K562 (cell line): ENCODE data around the gene IQSEC3. TPM values are rescaled to one million over a fixed set of nuclear protein-coding genes. Genes with fewer than 3 reads are reported as not detected.

ENCODE experiments used
- ATAC-seq: fragments of 200-7000 bp; cut with Tn5 transposase; 3 replicates; pipeline ENCODE4 v1.9.1; 2020; ENCODE audit warnings: moderate library complexity
- BruUV-seq: library from RNA; stranded (reverse); fragments of 400-500 nt; replicated peaks from 2 replicates; lab custom pipeline; 2021; lab: Mats Ljungman, UMichigan
- CTCF ChIA-PET: fragments of 300-600 bp; formaldehyde crosslinking; extraction: SDS; loops from one replicate; lab custom pipeline; 2021; ENCODE audit warnings: low intra/inter-chr PET ratio; lab: Yijun Ruan, JAX
- POLR2A ChIA-PET: fragments of 300-600, 350-650 bp; sonication (Branson Sonifier 250); formaldehyde crosslinking; extraction: SDS; loops from one replicate; lab custom pipeline; 2021; ENCODE audit warnings: antibody characterized with exemption, inconsistent platforms; lab: Yijun Ruan, JAX
- DNase-seq, 4 experiments: peaks; one replicate each; pipeline versions ENCODE4 v3.0.0 to v3.0.0-alpha.2; 2011 to 2018; ENCODE audit warnings: low spot score in 3 of 4, mixed read lengths in 3 of 4; ENCODE audit errors: extremely low read depth in 1 of 4
- FAIRE-seq: peaks from 2 replicates; lab custom pipeline; 2011; peaks lifted over from hg19 to GRCh38; lab: Jason Lieb, UNC
- H2AFZ ChIP-seq: 2 replicates; pipeline ENCODE4 v1.6.0; 2011; ENCODE audit warnings: low read depth, low read length, control low read depth, inconsistent platforms
- H3K27ac ChIP-seq: fragments of 200-600 bp; 3 replicates; pipeline ENCODE4 v1.8.0; 2011; ENCODE audit warnings: low read depth, mild to moderate bottlenecking, control low read depth, inconsistent platforms, low read length, moderate library complexity, mixed read lengths; ENCODE audit errors: extremely low read depth
- H3K27me3 ChIP-seq, 2 experiments: fragments of 300-600 bp in 1 of 2; 2 replicates in 1 of 2; 3 replicates in 1 of 2; pipeline versions ENCODE4 v1.6.0 to v1.8.0; 2011; ENCODE audit warnings: inconsistent platforms in 2 of 2, low read length in 2 of 2, mild to moderate bottlenecking in 1 of 2, mixed read lengths in 1 of 2, moderate library complexity in 1 of 2; ENCODE audit not compliant: control insufficient read depth in 2 of 2, insufficient read depth in 2 of 2
- H3K36me3 ChIP-seq: fragments of 300-600 bp; 3 replicates; pipeline ENCODE4 v1.8.0; 2011; ENCODE audit warnings: mild to moderate bottlenecking, low read length, inconsistent platforms; ENCODE audit not compliant: control insufficient read depth, insufficient read depth
- H3K4me1 ChIP-seq, 2 experiments: fragments of 200-600 bp in 1 of 2; replicated peaks in 1 of 2; 2 replicates in 1 of 2; 3 replicates in 1 of 2; pipeline versions ENCODE4 v1.5.1 to v1.8.0; 2011; ENCODE audit warnings: inconsistent platforms in 2 of 2, low read length in 2 of 2, mild to moderate bottlenecking in 1 of 2, mixed read lengths in 1 of 2, moderate library complexity in 1 of 2; ENCODE audit not compliant: control insufficient read depth in 2 of 2, insufficient read depth in 2 of 2
- H3K4me2 ChIP-seq: 2 replicates; pipeline ENCODE4 v1.6.1; 2011; ENCODE audit warnings: low read length, control low read depth, inconsistent platforms, mixed read lengths; ENCODE audit not compliant: insufficient read depth
- H3K4me3 ChIP-seq: fragments of 200-600 bp; sonication (generic), shearing (Covaris generic); 2 replicates; pipeline ENCODE4 v1.5.1; 2016; ENCODE audit warnings: control low read depth, inconsistent platforms
- H3K79me2 ChIP-seq: fragments of 200-600 bp; 3 replicates; pipeline ENCODE4 v1.8.0; 2011; ENCODE audit warnings: low read length, inconsistent platforms; ENCODE audit not compliant: control insufficient read depth, insufficient read depth
- H3K9ac ChIP-seq, 2 experiments: 2 replicates each; pipeline versions ENCODE4 v1.6.0 to v1.6.1; 2011; ENCODE audit warnings: low read depth in 2 of 2, low read length in 2 of 2, control low read depth in 1 of 2, inconsistent platforms in 1 of 2, mild to moderate bottlenecking in 1 of 2, mixed read lengths in 1 of 2; ENCODE audit not compliant: insufficient read depth in 1 of 2
- H3K9me1 ChIP-seq: one replicate; pipeline ENCODE4 v1.6.0; 2011; ENCODE audit warnings: inconsistent platforms, mild to moderate bottlenecking, low read length, moderate library complexity; ENCODE audit not compliant: control insufficient read depth, insufficient read depth
- H3K9me3 ChIP-seq: replicated peaks from 2 replicates; pipeline ENCODE4 v1.5.1; 2011; ENCODE audit warnings: low read depth, low read length, inconsistent platforms; ENCODE audit not compliant: control insufficient read depth, insufficient read depth
- H4K20me1 ChIP-seq: replicated peaks from 2 replicates; pipeline ENCODE4 v1.6.1; 2011; ENCODE audit warnings: low read length, inconsistent platforms, mixed read lengths; ENCODE audit not compliant: control insufficient read depth, insufficient read depth
- FOXJ3 ChIP-seq: sonication (generic); formaldehyde crosslinking; IDR thresholded peaks from 2 replicates; pipeline ENCODE4 v1.4.0; 2020; ENCODE audit warnings: mild to moderate bottlenecking, missing genetic modification reagents
- HMGN3 ChIP-seq: IDR thresholded peaks from 2 replicates; pipeline ENCODE4 v1.6.1; 2011; ENCODE audit warnings: borderline replicate concordance, low read depth, mild to moderate bottlenecking, mixed read lengths, low read length; ENCODE audit not compliant: insufficient read length; ENCODE audit errors: extremely low read depth
- RAD51 ChIP-seq: fragments of 450-650 bp; IDR thresholded peaks from 2 replicates; pipeline ENCODE4 v1.7.1; 2016; ENCODE audit warnings: low read depth, mild to moderate bottlenecking, borderline replicate concordance
- SNIP1 ChIP-seq: fragments of 450-650 bp; IDR thresholded peaks from 2 replicates; pipeline ENCODE4 v1.7.1; 2017; ENCODE audit warnings: low read depth, mild to moderate bottlenecking
- SUPT5H ChIP-seq: fragments of 450-650 bp; IDR thresholded peaks from 2 replicates; pipeline ENCODE4 v1.6.1; 2016
- ZNF140 ChIP-seq: fragments of 250-450 bp; sonication (Bioruptor Pico); IDR thresholded peaks from 2 replicates; pipeline ENCODE4 v1.8.0; 2021; ENCODE audit warnings: moderate library complexity, mild to moderate bottlenecking, inconsistent platforms
- ZNF197 ChIP-seq: fragments of 200-800 bp; sonication (Bioruptor generic); IDR thresholded peaks from 2 replicates; pipeline ENCODE4 v1.6.1; 2016; ENCODE audit warnings: low read depth, missing genetic modification characterization, missing compliant biosample characterization
- ZNF239 ChIP-seq: fragments of 250-450 bp; sonication (Bioruptor Pico); IDR thresholded peaks from 2 replicates; pipeline ENCODE4 v1.4.0; 2020; ENCODE audit warnings: mild to moderate bottlenecking
- ZNF740 ChIP-seq, 3 experiments: fragments of 200-800 bp in 1 of 3; sonication (Bioruptor generic) in 1 of 3; sonication (generic) in 1 of 3; formaldehyde crosslinking in 1 of 3; IDR thresholded peaks; 2 replicates each; pipeline versions ENCODE4 v1.6.1 to v1.8.0; 2016 to 2022; ENCODE audit warnings: mild to moderate bottlenecking in 2 of 3, missing compliant biosample characterization in 2 of 3, missing genetic modification characterization in 2 of 3, missing genetic modification reagents in 1 of 3
- WGBS: fragments of 100-300 bp; shearing (Covaris generic); methylation state at CpG from one replicate; pipeline ENCODE4 v1.1.6; 2016; ENCODE audit warnings: low coverage, mixed read lengths; ENCODE audit not compliant: insufficient coverage; ENCODE audit errors: missing lambda C conversion rate; 5-methylcytosine and 5-hydroxymethylcytosine counted together
- in situ Hi-C: fragments of 300-500 bp; cut with MboI; formaldehyde crosslinking; loops from 4 replicates; pipeline ENCODE4 v1.15.0; 2018; ENCODE audit warnings: inconsistent platforms, mixed read lengths
- intact Hi-C: fragments of 100-400 bp; cut with micrococcal nuclease; formaldehyde crosslinking; loops from 2 replicates; pipeline ENCODE4 v1.14.2; 2022
- polyA plus RNA-seq, 8 experiments: library from polyadenylated mRNA; depleted of rRNA in 4 of 8; stranded (reverse) in 5 of 8; unstranded in 3 of 8; fragments of >200 nt; fragmentation: Nextera tagmentation in 2 of 8; fragmentation: Illumina TruSeq in 1 of 8; extraction: Ambion mirVana in 2 of 8; extraction: Trizol in 1 of 8; gene quantifications; 2 replicates each; pipeline versions ENCODE4 v1.2.1 to v1.2.3, GENCODE V29; 2011 to 2014; ENCODE audit warnings: inconsistent platforms in 1 of 8, missing spikeins in 1 of 8
- total RNA-seq, 7 experiments: library from RNA; depleted of rRNA in 6 of 7; stranded (reverse); fragments of >200 nt in 6 of 7; fragmentation: Illumina TruSeq in 2 of 7; extraction: Trizol in 2 of 7; gene quantifications; 2 replicates each; pipeline versions ENCODE4 v1.2.1 to v1.2.3, GENCODE V29; 2011 to 2021; ENCODE audit warnings: low replicate concordance in 1 of 7

Gene IQSEC3
- total and polyA plus RNA-seq, 9 of the 15 experiments (the other 6 are each of a cell fraction or from before 2014, with no cell fraction given) = under 0.01 to 0.25 (median 0.08) TPM; not detected in 3

- POLR2A ChIA-PET = no interaction called here
- no peaks in the 10 kb centered on the region for H4K20me1 ChIP-seq
- peaks cover 2 to 33% of the 10 kb centered on the region in 2 experiments; a peak in 4 of 5 replicates for H3K27me3 ChIP-seq
- H3K9ac ChIP-seq = no peak overlapping the region
- peaks cover 6% of the 10 kb centered on the region in 2 experiments; a peak in 4 of 5 replicates for H3K4me1 ChIP-seq
- no peak for DNase-seq
- no peaks in the 10 kb centered on the region for H3K9me1 ChIP-seq
- in situ Hi-C loops = no loop called here
- no peak overlapping the region for H3K4me3 ChIP-seq
- CTCF ChIA-PET = no interaction called here
- intact Hi-C loops = no loop called here
- TF ChIP-seq FOXJ3 (CRISPR knock-in tag) = no peak
- no peak for TF ChIP-seq ZNF239
- TF ChIP-seq SUPT5H = no peak
- no peak for TF ChIP-seq RAD51
- no peak for TF ChIP-seq SNIP1
- no peak for TF ChIP-seq ZNF740 (CRISPR knock-in tag; IDR thresholded peaks at IDR 0.05)
- TF ChIP-seq ZNF740 (tag; IDR thresholded peaks at IDR 0.05) = no peak
- no peak for TF ChIP-seq HMGN3
- TF ChIP-seq ZNF140 (CRISPR knock-in tag) = no peak
- TF ChIP-seq ZNF197 (CRISPR knock-in tag) = no peak
- H3K9me3 ChIP-seq = no peaks in the 10 kb centered on the region
- no peaks in the 10 kb centered on the region for H3K79me2 ChIP-seq
- H3K4me2 ChIP-seq = no peak overlapping the region
- no peak for ATAC-seq
- no peak overlapping the region for H2AFZ ChIP-seq
- no peak overlapping the region for H3K27ac ChIP-seq
- no TSS peak for BruUV-seq
- H3K36me3 ChIP-seq = no peaks in the 10 kb centered on the region
- WGBS = 22% methylated on average over 1 of the region's 5 CpGs
- FAIRE-seq = no peak
Observed at GRCh38 chr12:130519-130918, 64.0 kb downstream of the IQSEC3 start.
